ENCODE results near the gene RHBDD3.

The RHBDD3 gene

GRCh38 chr22:29267858-29268510 is at the start of gene RHBDD3, which contains the start of gene EWSR1:
TSS of gene RHBDD3 (minus strand) at chr22:29267981. CDS start at chr22:29265626, 2,355 bp downstream.
TSS of gene EWSR1 (plus strand) at chr22:29268268. CDS start at chr22:29268337, 69 bp downstream.
- DNase-seq (ENCODE audit: low read depth) = peak; percentile 93

GRCh38 chr22:29316141-29316828 is 48.5 kb upstream of the RHBDD3 start:
- DNase-seq (ENCODE audit: low read depth) = no peak

- no peak for DNase-seq (ENCODE audit: low read depth)
These were observed 47.7 kb upstream of the RHBDD3 start, which contains the start of gene RASL10A for GRCh38 chr22:29315286-29316140. TSS of gene RASL10A (minus strand) at chr22:29315697. CDS start at chr22:29315246, 451 bp downstream.

GRCh38 chr22:29314537-29315285 is 46.9 kb upstream of the RHBDD3 start:
- DNase-seq (ENCODE audit: low read depth) = no peak

- DNase-seq (ENCODE audit: low read depth) = no peak
These were observed 46.0 kb upstream of the RHBDD3 start for GRCh38 chr22:29313576-29314466.

- DNase-seq (ENCODE audit: low read depth) = no peak
These were observed 45.4 kb upstream of the RHBDD3 start for GRCh38 chr22:29313126-29313575.

GRCh38 chr22:29312218-29313125 is 44.7 kb upstream of the RHBDD3 start:
- no peak for DNase-seq (ENCODE audit: low read depth)

- DNase-seq (ENCODE audit: low read depth) = no peak
These were observed 43.9 kb upstream of the RHBDD3 start for GRCh38 chr22:29311464-29312217.

GRCh38 chr22:29310863-29311339 is 43.1 kb upstream of the RHBDD3 start:
- peak; percentile 44 for DNase-seq (ENCODE audit: low read depth)

GRCh38 chr22:29310065-29310862 is 42.5 kb upstream of the RHBDD3 start:
- no peak for DNase-seq (ENCODE audit: low read depth)

GRCh38 chr22:29309332-29310064 is 41.7 kb upstream of the RHBDD3 start:
- no peak for DNase-seq (ENCODE audit: low read depth)

- no peak for DNase-seq (ENCODE audit: low read depth)
These were observed 41.0 kb upstream of the RHBDD3 start for GRCh38 chr22:29308791-29309262.

- DNase-seq (ENCODE audit: low read depth) = no peak
These were observed 40.5 kb upstream of the RHBDD3 start for GRCh38 chr22:29308148-29308790.

GRCh38 chr22:29307596-29308147 is 39.9 kb upstream of the RHBDD3 start:
- no peak for DNase-seq (ENCODE audit: low read depth)

GRCh38 chr22:29306835-29307595 is 39.2 kb upstream of the RHBDD3 start:
- DNase-seq (ENCODE audit: low read depth) = no peak

All from stimulated activated CD8-positive, alpha-beta memory T cell treated with anti-CD3 and anti-CD28 coated beads, Interleukin-12 subunit alpha, Interleukin-12 subunit beta, amount 100 ng/mL, for 4 hours (primary cell).